Measurements from ENCODE around the gene CAMK1D. TPM values are rescaled to one million over a fixed set of nuclear protein-coding genes. Genes with fewer than 3 reads are reported as not detected.

Gene CAMK1D
- total RNA-seq, 1 donor from 2014 or later, result 58.8 TPM

GRCh38 chr10:12874501-12874900 is 525.2 kb downstream of the CAMK1D start:
- CTCF ChIA-PET, result no interaction called here
- Mint-ChIP-seq H3K9me3 (no peaks in the 10 kb centered on the region), H3K36me3 (ENCODE audit: low read depth) (no peaks in the 10 kb centered on the region), H3K4me1 (no peaks in the 10 kb centered on the region), H3K27me3 (peaks cover 5% of the 10 kb centered on the region), H3K27ac (no peak overlapping the region), H3K4me3 (no peak overlapping the region)
- ATAC-seq (ENCODE audit: low read depth) (no peak), DNase-seq (no peak)
- TF ChIP-seq, protein P1, sequence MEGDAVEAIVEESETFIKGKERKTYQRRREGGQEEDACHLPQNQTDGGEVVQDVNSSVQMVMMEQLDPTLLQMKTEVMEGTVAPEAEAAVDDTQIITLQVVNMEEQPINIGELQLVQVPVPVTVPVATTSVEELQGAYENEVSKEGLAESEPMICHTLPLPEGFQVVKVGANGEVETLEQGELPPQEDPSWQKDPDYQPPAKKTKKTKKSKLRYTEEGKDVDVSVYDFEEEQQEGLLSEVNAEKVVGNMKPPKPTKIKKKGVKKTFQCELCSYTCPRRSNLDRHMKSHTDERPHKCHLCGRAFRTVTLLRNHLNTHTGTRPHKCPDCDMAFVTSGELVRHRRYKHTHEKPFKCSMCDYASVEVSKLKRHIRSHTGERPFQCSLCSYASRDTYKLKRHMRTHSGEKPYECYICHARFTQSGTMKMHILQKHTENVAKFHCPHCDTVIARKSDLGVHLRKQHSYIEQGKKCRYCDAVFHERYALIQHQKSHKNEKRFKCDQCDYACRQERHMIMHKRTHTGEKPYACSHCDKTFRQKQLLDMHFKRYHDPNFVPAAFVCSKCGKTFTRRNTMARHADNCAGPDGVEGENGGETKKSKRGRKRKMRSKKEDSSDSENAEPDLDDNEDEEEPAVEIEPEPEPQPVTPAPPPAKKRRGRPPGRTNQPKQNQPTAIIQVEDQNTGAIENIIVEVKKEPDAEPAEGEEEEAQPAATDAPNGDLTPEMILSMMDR (IDR thresholded peaks at IDR 0.05), result no peak
- POLR2A ChIA-PET, result interaction anchor here (0.6 kb wide), 1 partner anchor 93 kb away, joined by 3 read pairs; no protein-coding TSS in a partner anchor
- intact Hi-C loops (cut with micrococcal nuclease), result no loop called here

GRCh38 chr10:12875100-12875499 is 525.8 kb downstream of the CAMK1D start:
- ChIA-PET POLR2A (interaction anchor here (0.6 kb wide), 1 partner anchor 93 kb away, joined by 3 read pairs; no protein-coding TSS in a partner anchor), CTCF (no interaction called here)
- Mint-ChIP-seq H3K36me3 (ENCODE audit: low read depth) (no peaks in the 10 kb centered on the region), H3K9me3 (no peaks in the 10 kb centered on the region), H3K4me3 (no peak overlapping the region), H3K4me1 (no peaks in the 10 kb centered on the region), H3K27ac (no peak overlapping the region), H3K27me3 (peaks cover 7% of the 10 kb centered on the region)
- DNase-seq, result no peak
- intact Hi-C loops (cut with micrococcal nuclease), result no loop called here
- no peak for ATAC-seq (ENCODE audit: low read depth)
- TF ChIP-seq, protein P1 (IDR thresholded peaks at IDR 0.05), result no peak

DNA sequence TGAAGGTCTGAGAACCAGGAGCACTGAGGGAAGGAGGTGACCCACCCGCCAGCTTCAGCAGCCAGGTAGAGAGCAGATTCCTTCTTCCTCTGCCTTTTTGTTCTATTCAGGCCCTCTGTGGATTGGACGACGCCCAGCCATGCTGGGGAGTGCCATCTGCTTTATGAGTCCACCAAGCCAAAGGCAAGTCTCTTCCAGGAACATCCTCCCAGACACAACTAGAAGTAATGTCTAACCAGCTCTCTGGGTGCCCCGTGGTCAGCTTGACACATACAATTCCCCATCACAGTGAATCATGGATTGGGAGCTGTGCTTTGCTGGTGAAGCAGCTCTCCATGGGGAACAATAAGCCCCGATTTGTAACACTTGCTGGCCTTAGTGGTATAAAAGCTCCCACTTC is 526.9 kb downstream of the CAMK1D start:
- no peaks in the 10 kb centered on the region for H3K4me1 Mint-ChIP-seq
- peaks cover 7% of the 10 kb centered on the region for H3K27me3 Mint-ChIP-seq
- H3K36me3 Mint-ChIP-seq (ENCODE audit: low read depth), result no peaks in the 10 kb centered on the region
- ChIA-PET POLR2A (no interaction called here), CTCF (no interaction called here)
- H3K9me3 Mint-ChIP-seq, result no peaks in the 10 kb centered on the region
- intact Hi-C loops (cut with micrococcal nuclease), result no loop called here
- TF ChIP-seq, protein P1 (IDR thresholded peaks at IDR 0.05), result no peak
- ATAC-seq (ENCODE audit: low read depth) (no peak), DNase-seq (no peak)
- H3K27ac Mint-ChIP-seq, result no peak overlapping the region
- H3K4me3 Mint-ChIP-seq, result no peak overlapping the region

DNA sequence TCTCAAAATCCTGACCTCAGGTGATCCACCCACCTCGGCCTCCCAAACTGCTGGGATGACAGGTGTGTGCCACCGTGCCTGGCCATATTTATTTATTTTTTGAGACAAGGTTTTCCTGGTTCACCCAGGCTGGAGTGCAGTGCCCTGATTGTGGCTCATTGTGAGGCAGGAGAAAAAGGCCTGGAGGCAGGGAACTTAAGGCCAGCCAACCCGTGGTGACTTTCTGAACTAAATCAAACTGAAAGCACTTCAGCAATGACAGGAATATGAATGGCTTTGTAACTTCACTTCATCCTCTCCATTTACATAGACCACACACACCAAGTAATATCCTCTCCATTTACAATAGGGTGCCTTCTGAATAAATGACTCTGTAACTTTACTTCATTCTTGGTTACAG is 527.8 kb downstream of the CAMK1D start:
- H3K36me3 Mint-ChIP-seq (ENCODE audit: low read depth), result no peaks in the 10 kb centered on the region
- DNase-seq, result no peak
- intact Hi-C loops (cut with micrococcal nuclease), result no loop called here
- ChIA-PET CTCF (no interaction called here), POLR2A (no interaction called here)
- peaks cover 11% of the 10 kb centered on the region for H3K27me3 Mint-ChIP-seq
- ATAC-seq (ENCODE audit: low read depth), result no peak
- H3K4me3 Mint-ChIP-seq, result no peak overlapping the region
- TF ChIP-seq, protein P1 (IDR thresholded peaks at IDR 0.05), result no peak
- H3K9me3 Mint-ChIP-seq, result no peaks in the 10 kb centered on the region
- H3K27ac Mint-ChIP-seq, result no peak overlapping the region
- no peaks in the 10 kb centered on the region for H3K4me1 Mint-ChIP-seq

DNA sequence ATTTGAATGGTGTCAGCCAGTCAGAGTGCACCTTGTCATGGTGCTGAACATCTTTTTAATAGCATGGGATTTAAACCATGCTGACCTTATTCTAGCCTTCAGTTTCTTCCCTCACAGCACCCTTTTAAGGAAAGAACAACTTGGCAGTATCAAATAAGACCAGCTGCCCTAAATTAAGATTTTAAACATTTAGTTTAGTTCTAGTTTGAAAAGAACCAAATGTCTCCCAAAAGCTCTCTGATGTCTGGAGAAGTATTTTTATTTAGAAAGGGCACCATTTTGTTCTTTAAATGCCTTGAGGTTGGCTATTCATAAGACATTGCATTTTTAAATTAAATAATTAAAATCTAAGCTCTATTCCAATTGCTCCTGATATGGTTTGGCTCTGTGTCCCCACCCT is 531.1 kb downstream of the CAMK1D start:
- peaks cover 18% of the 10 kb centered on the region for H3K27me3 Mint-ChIP-seq
- CTCF ChIA-PET, result no interaction called here

More for the DNA sequence above, 531.1 kb downstream of the CAMK1D start:
- Mint-ChIP-seq H3K9me3 (no peaks in the 10 kb centered on the region), H3K4me1 (no peaks in the 10 kb centered on the region), H3K27ac (no peak overlapping the region), H3K36me3 (ENCODE audit: low read depth) (no peaks in the 10 kb centered on the region), H3K4me3 (no peak overlapping the region)
- intact Hi-C loops (cut with micrococcal nuclease), result no loop called here
- DNase-seq (no peak), ATAC-seq (ENCODE audit: low read depth) (no peak)
- TF ChIP-seq, protein P1 (IDR thresholded peaks at IDR 0.05), result no peak
- POLR2A ChIA-PET, result no interaction called here

All from activated B cell treated with CpG ODN at 0.5 μM for 24 hours (primary cell).